GM19324 (cell line): ENCODE measurements around the gene GRK1.

Source experiments
- ATAC-seq: cut with Tn5 transposase; IDR thresholded peaks from one replicate; pipeline ENCODE4 v1.9.1; 2021; ENCODE audit warnings: mild to moderate bottlenecking, moderate library complexity; ENCODE audit not compliant: unreplicated experiment, low FRiP score

GRK1 gene

GRCh38 chr13:113647351-113648215 lies 19.4 kb upstream of the GRK1 start:
- ATAC-seq: no peak

- ATAC-seq: no peak
Measured at GRCh38 chr13:113648216-113648610, 18.8 kb upstream of the GRK1 start.

GRCh38 chr13:113649212-113649611 lies 17.8 kb upstream of the GRK1 start:
- ATAC-seq: no peak

GRCh38 chr13:113650275-113650674 lies 16.7 kb upstream of the GRK1 start:
- no peak for ATAC-seq

- ATAC-seq: no peak
Measured at GRCh38 chr13:113650731-113651148, 16.3 kb upstream of the GRK1 start.

GRCh38 chr13:113651511-113652403 lies 15.3 kb upstream of the GRK1 start:
- ATAC-seq: no peak

GRCh38 chr13:113652404-113653263 lies 14.4 kb upstream of the GRK1 start:
- ATAC-seq: no peak

GRCh38 chr13:113653264-113654174 lies 13.5 kb upstream of the GRK1 start:
- no peak for ATAC-seq

- ATAC-seq: no peak
Measured at GRCh38 chr13:113654175-113654560, 12.9 kb upstream of the GRK1 start.

- ATAC-seq: no peak
Measured at GRCh38 chr13:113654591-113655345, 12.3 kb upstream of the GRK1 start.

GRCh38 chr13:113655346-113656002 lies 11.5 kb upstream of the GRK1 start:
- no peak for ATAC-seq

- no peak for ATAC-seq
Measured at GRCh38 chr13:113656003-113656588, 10.9 kb upstream of the GRK1 start.

- no peak for ATAC-seq
Measured at GRCh38 chr13:113656831-113657671, 10.0 kb upstream of the GRK1 start.

GRCh38 chr13:113657851-113658741 lies 8.9 kb upstream of the GRK1 start, which contains the start of gene ATP4B:
TSS of gene ATP4B (minus strand) at chr13:113658198. CDS start at chr13:113658144, 54 bp downstream.
- no peak for ATAC-seq

GRCh38 chr13:113658836-113659235 lies 8.2 kb upstream of the GRK1 start:
- ATAC-seq: no peak

- ATAC-seq: no peak
Measured at GRCh38 chr13:113659337-113659736, 7.7 kb upstream of the GRK1 start.
